Measurements from ENCODE around the gene ANKFN1. TPM values are rescaled to one million over a fixed set of nuclear protein-coding genes. Genes with fewer than 3 reads are reported as not detected.

Gene ANKFN1
- total RNA-seq, 1 donor from 2014 or later = not detected

- Mint-ChIP-seq H3K36me3 (ENCODE audit: low read depth) (no peaks in the 10 kb centered on the region), H3K4me1 (ENCODE audit: low read depth) (no peaks in the 10 kb centered on the region), H3K27ac (no peak overlapping the region), H3K9me3 (no peaks in the 10 kb centered on the region), H3K4me3 (ENCODE audit: low read depth) (no peak overlapping the region), H3K27me3 (ENCODE audit: low read depth) (no peaks in the 10 kb centered on the region)
- intact Hi-C loops (cut with micrococcal nuclease) = no loop called here
- no peak for DNase-seq (ENCODE audit: low spot score)
Observed at GRCh38 chr17:56176091-56176490, 22.8 kb downstream of the ANKFN1 start.

GRCh38 chr17:56177361-56177760, 24.1 kb downstream of the ANKFN1 start:
- H3K9me3 Mint-ChIP-seq = no peaks in the 10 kb centered on the region
- H3K27me3 Mint-ChIP-seq (ENCODE audit: low read depth) = no peaks in the 10 kb centered on the region
- H3K4me1 Mint-ChIP-seq (ENCODE audit: low read depth) = no peaks in the 10 kb centered on the region
- no peak for DNase-seq (ENCODE audit: low spot score)
- intact Hi-C loops (cut with micrococcal nuclease) = no loop called here
- H3K4me3 Mint-ChIP-seq (ENCODE audit: low read depth) = no peak overlapping the region
- no peak overlapping the region for H3K27ac Mint-ChIP-seq
- no peaks in the 10 kb centered on the region for H3K36me3 Mint-ChIP-seq (ENCODE audit: low read depth)

GRCh38 chr17:56178203-56178602, 24.9 kb downstream of the ANKFN1 start:
- Mint-ChIP-seq H3K9me3 (no peaks in the 10 kb centered on the region), H3K36me3 (ENCODE audit: low read depth) (no peaks in the 10 kb centered on the region), H3K27me3 (ENCODE audit: low read depth) (no peaks in the 10 kb centered on the region), H3K4me3 (ENCODE audit: low read depth) (no peak overlapping the region), H3K27ac (no peak overlapping the region), H3K4me1 (ENCODE audit: low read depth) (no peaks in the 10 kb centered on the region)
- no peak for DNase-seq (ENCODE audit: low spot score)
- intact Hi-C loops (cut with micrococcal nuclease) = no loop called here

GRCh38 chr17:56182081-56182480, 28.8 kb downstream of the ANKFN1 start:
- DNase-seq (ENCODE audit: low spot score) = no peak
- Mint-ChIP-seq H3K27me3 (ENCODE audit: low read depth) (peaks cover 3% of the 10 kb centered on the region), H3K9me3 (no peaks in the 10 kb centered on the region), H3K36me3 (ENCODE audit: low read depth) (no peaks in the 10 kb centered on the region), H3K27ac (no peak overlapping the region), H3K4me1 (ENCODE audit: low read depth) (no peaks in the 10 kb centered on the region), H3K4me3 (ENCODE audit: low read depth) (no peak overlapping the region)
- intact Hi-C loops (cut with micrococcal nuclease) = no loop called here

- H3K27ac Mint-ChIP-seq = no peak overlapping the region
Observed at GRCh38 chr17:56184650-56185049, 31.4 kb downstream of the ANKFN1 start.

GRCh38 chr17:56185491-56186221, 32.4 kb downstream of the ANKFN1 start:
- no peak overlapping the region for H3K27ac Mint-ChIP-seq
- no peaks in the 10 kb centered on the region for H3K4me1 Mint-ChIP-seq (ENCODE audit: low read depth)
- H3K36me3 Mint-ChIP-seq (ENCODE audit: low read depth) = no peaks in the 10 kb centered on the region
- no peak overlapping the region for H3K4me3 Mint-ChIP-seq (ENCODE audit: low read depth)
- intact Hi-C loops (cut with micrococcal nuclease) = no loop called here
- DNase-seq (ENCODE audit: low spot score) = no peak
- H3K27me3 Mint-ChIP-seq (ENCODE audit: low read depth) = peaks cover 3% of the 10 kb centered on the region
- no peaks in the 10 kb centered on the region for H3K9me3 Mint-ChIP-seq

More at GRCh38 chr17:56184650-56185049, 31.4 kb downstream of the ANKFN1 start:
- Mint-ChIP-seq H3K4me3 (ENCODE audit: low read depth) (no peak overlapping the region), H3K27me3 (ENCODE audit: low read depth) (peaks cover 3% of the 10 kb centered on the region), H3K9me3 (no peaks in the 10 kb centered on the region), H3K4me1 (ENCODE audit: low read depth) (no peaks in the 10 kb centered on the region), H3K36me3 (ENCODE audit: low read depth) (no peaks in the 10 kb centered on the region)
- intact Hi-C loops (cut with micrococcal nuclease) = no loop called here
- DNase-seq (ENCODE audit: low spot score) = no peak

- Mint-ChIP-seq H3K4me1 (ENCODE audit: low read depth) (no peaks in the 10 kb centered on the region), H3K36me3 (ENCODE audit: low read depth) (no peaks in the 10 kb centered on the region), H3K9me3 (no peaks in the 10 kb centered on the region), H3K27ac (no peak overlapping the region), H3K4me3 (ENCODE audit: low read depth) (no peak overlapping the region), H3K27me3 (ENCODE audit: low read depth) (peaks cover 3% of the 10 kb centered on the region)
- no peak for DNase-seq (ENCODE audit: low spot score)
- intact Hi-C loops (cut with micrococcal nuclease) = no loop called here
Observed at GRCh38 chr17:56186222-56186786, 33.0 kb downstream of the ANKFN1 start.

GRCh38 chr17:56203430-56203829, 50.2 kb downstream of the ANKFN1 start:
- Mint-ChIP-seq H3K9me3 (no peaks in the 10 kb centered on the region), H3K4me3 (ENCODE audit: low read depth) (no peak overlapping the region), H3K4me1 (ENCODE audit: low read depth) (peaks cover 6% of the 10 kb centered on the region), H3K36me3 (ENCODE audit: low read depth) (no peaks in the 10 kb centered on the region), H3K27me3 (ENCODE audit: low read depth) (peaks cover 6% of the 10 kb centered on the region), H3K27ac (no peak overlapping the region)
- no peak for DNase-seq (ENCODE audit: low spot score)
- intact Hi-C loops (cut with micrococcal nuclease) = no loop called here

GRCh38 chr17:56206351-56206750, 53.1 kb downstream of the ANKFN1 start:
- Mint-ChIP-seq H3K27ac (no peak overlapping the region), H3K27me3 (ENCODE audit: low read depth) (no peaks in the 10 kb centered on the region), H3K4me1 (ENCODE audit: low read depth) (peaks cover 6% of the 10 kb centered on the region), H3K9me3 (no peaks in the 10 kb centered on the region), H3K4me3 (ENCODE audit: low read depth) (no peak overlapping the region), H3K36me3 (ENCODE audit: low read depth) (no peaks in the 10 kb centered on the region)
- intact Hi-C loops (cut with micrococcal nuclease) = no loop called here
- DNase-seq (ENCODE audit: low spot score) = no peak

GRCh38 chr17:56213031-56213430, 59.8 kb downstream of the ANKFN1 start:
- intact Hi-C loops (cut with micrococcal nuclease) = no loop called here
- Mint-ChIP-seq H3K36me3 (ENCODE audit: low read depth) (no peaks in the 10 kb centered on the region), H3K4me1 (ENCODE audit: low read depth) (no peaks in the 10 kb centered on the region), H3K4me3 (ENCODE audit: low read depth) (no peak overlapping the region), H3K9me3 (no peaks in the 10 kb centered on the region), H3K27me3 (ENCODE audit: low read depth) (no peaks in the 10 kb centered on the region), H3K27ac (no peak overlapping the region)
- DNase-seq (ENCODE audit: low spot score) = no peak

- Mint-ChIP-seq H3K4me1 (ENCODE audit: low read depth) (no peaks in the 10 kb centered on the region), H3K27me3 (ENCODE audit: low read depth) (no peaks in the 10 kb centered on the region), H3K27ac (no peak overlapping the region), H3K36me3 (ENCODE audit: low read depth) (no peaks in the 10 kb centered on the region), H3K4me3 (ENCODE audit: low read depth) (no peak overlapping the region), H3K9me3 (no peaks in the 10 kb centered on the region)
- intact Hi-C loops (cut with micrococcal nuclease) = no loop called here
- DNase-seq (ENCODE audit: low spot score) = no peak
Observed at GRCh38 chr17:56217921-56218320, 64.6 kb downstream of the ANKFN1 start.

GRCh38 chr17:56222255-56222654, 69.0 kb downstream of the ANKFN1 start:
- Mint-ChIP-seq H3K27me3 (ENCODE audit: low read depth) (no peaks in the 10 kb centered on the region), H3K9me3 (no peaks in the 10 kb centered on the region), H3K36me3 (ENCODE audit: low read depth) (no peaks in the 10 kb centered on the region), H3K4me1 (ENCODE audit: low read depth) (no peaks in the 10 kb centered on the region), H3K4me3 (ENCODE audit: low read depth) (no peak overlapping the region), H3K27ac (no peak overlapping the region)
- no peak for DNase-seq (ENCODE audit: low spot score)
- intact Hi-C loops (cut with micrococcal nuclease) = no loop called here

GRCh38 chr17:56230660-56231059, 77.4 kb downstream of the ANKFN1 start:
- intact Hi-C loops (cut with micrococcal nuclease) = no loop called here
- Mint-ChIP-seq H3K27me3 (ENCODE audit: low read depth) (peaks cover 10% of the 10 kb centered on the region), H3K4me1 (ENCODE audit: low read depth) (no peaks in the 10 kb centered on the region), H3K4me3 (ENCODE audit: low read depth) (no peak overlapping the region), H3K36me3 (ENCODE audit: low read depth) (no peaks in the 10 kb centered on the region), H3K9me3 (peaks cover 5% of the 10 kb centered on the region), H3K27ac (no peak overlapping the region)
- no peak for DNase-seq (ENCODE audit: low spot score)

All from activated T-helper 2 cell treated with anti-CD3 and anti-CD28 coated beads, Interferon-gamma antibody, Interleukin-2, Interleukin-4, amounts not matched to agents 10 μg/mL and 5 μg/mL and 100 μg/mL, durations not matched to agents 14 hours and 24 hours and 36 hours (primary cell).